ENCODE results near the gene OSCP1.

OSCP1 gene

DNA sequence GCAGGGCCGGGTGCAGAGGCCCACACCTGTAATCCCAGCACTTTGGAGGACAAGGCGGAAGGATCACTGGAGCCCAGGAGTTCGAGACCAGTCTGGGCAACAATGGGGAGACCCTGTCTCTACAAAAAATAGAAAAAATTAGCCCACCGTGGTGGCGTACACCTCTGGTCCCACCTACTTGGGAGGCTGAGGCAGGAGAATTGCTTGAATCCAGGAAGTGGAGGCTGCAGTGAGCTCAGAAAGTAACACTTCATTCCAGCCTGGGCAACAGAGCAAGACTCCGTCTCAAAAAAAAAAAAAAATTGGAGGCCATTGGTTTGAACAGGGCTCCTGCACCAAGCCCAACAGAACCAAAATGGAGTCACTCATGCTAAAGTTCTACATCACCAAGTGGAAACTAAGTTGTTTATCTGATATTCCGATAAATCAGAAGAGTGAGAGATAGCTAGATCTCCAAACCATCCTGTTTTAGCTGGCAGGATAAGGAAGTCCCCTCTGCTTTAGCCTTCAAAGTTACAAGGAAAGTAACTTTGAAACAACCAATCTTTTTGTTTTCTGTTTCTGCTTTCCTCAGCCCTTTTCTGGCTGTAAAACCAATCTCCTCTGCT lies 51.8 kb downstream of the OSCP1 start:
- no peak for DNase-seq

DNA sequence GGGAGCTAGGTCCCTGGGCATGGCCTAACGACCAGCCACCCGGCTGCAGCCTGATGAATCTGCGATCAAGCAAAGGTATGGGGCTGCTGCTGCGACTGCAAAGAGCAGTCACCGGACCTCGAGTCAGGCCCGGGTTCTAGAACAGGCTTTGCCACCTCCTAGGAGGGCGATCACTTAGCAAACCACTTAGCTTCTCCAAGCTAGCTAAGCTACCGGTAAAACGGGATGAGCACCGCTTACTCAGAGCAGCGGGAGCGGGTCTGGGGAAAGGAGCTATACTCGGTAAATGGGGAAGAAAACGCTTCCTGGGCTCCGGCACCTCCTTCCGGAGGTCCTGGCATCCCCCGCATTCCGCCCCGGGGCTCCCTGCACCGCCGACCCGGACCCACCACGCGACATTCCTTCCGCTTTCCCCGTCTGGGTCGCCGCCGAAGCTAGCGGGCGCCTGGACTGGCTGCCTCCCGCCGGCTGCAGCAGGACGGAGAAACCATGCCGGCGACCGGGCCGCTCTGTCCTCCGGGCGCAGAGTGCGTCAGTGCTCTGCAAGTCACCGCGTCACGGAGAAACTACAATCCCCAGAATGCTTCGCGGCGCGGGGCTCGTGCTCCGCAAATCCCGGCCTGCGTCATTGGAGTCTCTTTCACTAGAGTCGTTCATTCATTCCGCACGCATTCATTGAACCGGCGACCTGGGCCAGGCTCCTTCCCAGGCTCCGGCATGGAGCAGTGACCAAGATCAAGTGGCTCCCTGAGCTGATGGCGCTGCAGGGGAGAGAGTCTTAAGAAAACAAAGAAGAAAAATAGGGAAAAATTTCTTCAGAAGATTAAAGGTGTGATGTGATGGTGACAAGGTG lies 52.6 kb downstream of the OSCP1 start, which contains the start of gene LSM10:
Gene LSM10 (minus strand): TSS at position 531 of the 853 bp plus-strand sequence. CDS start 3,779 bp downstream, outside the sequence.
- peak; percentile 80 for DNase-seq

DNA sequence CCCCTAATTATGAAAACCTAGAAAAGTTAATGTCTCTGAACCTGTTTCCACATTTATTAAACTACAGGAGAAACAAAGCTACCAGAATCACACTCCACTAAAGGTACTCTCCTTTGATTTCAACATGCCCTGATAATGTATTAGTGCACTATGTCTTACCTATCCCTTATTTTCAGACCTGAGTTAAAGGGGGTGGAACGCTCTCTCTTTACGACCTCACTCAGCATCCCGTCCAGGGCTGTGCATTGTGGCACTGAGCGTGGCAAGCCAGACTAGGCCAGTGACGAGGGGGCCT lies 53.2 kb downstream of the OSCP1 start:
- DNase-seq: no peak

GRCh38 chr1:36396359-36396758 lies 53.9 kb downstream of the OSCP1 start:
- no peak for DNase-seq

DNA sequence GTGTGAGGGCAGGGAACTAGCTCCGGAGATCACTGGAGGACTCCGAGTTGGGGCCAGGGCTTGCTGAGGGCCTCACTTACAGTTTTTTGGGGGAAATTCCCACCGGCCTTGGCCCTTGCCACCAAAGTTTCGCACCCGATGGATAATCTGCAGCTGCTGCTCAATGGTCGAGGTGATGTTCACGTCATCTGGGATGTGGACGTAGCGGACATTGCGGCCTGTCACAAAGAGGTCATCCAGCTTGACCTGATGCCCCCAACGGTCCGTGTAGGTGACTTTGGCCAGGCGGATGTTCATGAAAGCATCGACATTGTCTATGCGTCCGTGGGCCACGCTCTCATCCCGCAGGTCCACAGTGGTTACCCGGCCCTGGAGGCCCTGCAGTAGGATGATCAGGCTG lies 56.6 kb downstream of the OSCP1 start:
- no peak for DNase-seq

GRCh38 chr1:36392836-36393235 lies 57.4 kb downstream of the OSCP1 start:
- no peak for DNase-seq

DNA sequence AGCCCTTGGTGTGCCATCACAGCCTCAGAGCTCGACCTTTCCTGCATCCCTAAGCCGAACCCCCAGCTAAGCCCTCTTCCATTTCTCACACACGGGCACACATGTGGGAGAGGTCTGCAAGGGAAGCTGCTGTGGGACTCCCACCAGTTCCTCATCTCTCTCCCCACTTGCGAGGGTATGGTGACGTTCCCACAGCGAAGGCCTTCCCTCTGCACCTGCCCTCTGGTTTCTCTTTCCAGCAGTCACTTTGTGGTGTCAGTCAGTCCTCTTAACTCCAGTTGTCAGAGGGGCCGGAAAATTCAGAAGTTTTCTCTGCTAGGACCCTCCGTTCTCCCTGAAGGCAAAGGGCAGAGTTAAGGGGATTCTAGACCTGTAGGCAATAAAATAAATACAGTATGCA lies 59.0 kb downstream of the OSCP1 start:
- DNase-seq: no peak

- no peak for DNase-seq
Observed at GRCh38 chr1:36390411-36390810, 59.8 kb downstream of the OSCP1 start.

DNA sequence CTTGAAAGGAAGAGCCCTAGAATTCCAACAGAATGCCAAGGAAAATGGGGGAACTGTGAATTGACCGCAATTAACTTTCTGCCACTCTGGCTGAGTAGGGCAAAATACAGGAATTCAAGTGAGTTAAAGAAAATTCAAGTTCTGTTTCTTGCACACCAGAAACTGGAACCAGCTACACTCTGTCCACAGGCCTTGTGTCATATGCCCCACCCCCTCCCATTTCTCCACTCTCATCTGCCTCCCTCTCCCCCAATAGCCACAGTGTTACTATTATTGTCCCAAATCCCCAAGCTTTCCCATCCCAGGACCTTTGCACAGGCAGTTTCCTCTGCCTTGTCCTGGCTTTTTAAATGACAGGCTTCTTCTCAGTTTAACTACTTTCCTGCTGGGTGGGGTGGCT lies 60.3 kb downstream of the OSCP1 start:
- no peak for DNase-seq

DNA sequence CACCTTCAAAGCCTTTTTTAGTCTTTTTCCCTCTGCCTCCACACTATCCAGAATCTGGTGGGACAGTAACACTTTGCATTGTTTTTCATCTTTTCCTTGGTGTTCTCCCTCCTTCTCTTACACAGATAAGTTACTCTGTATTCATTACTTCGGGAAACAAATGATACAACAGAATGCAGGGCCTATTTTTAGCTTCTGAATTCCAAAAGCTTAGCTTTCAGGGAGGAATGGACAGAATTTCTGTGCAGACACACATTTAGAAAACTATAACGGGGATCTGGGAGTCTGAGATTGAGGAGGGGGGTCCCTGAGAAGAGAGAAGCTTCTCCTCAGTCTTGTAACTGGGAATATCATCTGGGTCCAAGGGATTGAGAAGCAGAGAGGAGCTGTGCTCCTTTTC lies 61.0 kb downstream of the OSCP1 start:
- DNase-seq: no peak

DNA sequence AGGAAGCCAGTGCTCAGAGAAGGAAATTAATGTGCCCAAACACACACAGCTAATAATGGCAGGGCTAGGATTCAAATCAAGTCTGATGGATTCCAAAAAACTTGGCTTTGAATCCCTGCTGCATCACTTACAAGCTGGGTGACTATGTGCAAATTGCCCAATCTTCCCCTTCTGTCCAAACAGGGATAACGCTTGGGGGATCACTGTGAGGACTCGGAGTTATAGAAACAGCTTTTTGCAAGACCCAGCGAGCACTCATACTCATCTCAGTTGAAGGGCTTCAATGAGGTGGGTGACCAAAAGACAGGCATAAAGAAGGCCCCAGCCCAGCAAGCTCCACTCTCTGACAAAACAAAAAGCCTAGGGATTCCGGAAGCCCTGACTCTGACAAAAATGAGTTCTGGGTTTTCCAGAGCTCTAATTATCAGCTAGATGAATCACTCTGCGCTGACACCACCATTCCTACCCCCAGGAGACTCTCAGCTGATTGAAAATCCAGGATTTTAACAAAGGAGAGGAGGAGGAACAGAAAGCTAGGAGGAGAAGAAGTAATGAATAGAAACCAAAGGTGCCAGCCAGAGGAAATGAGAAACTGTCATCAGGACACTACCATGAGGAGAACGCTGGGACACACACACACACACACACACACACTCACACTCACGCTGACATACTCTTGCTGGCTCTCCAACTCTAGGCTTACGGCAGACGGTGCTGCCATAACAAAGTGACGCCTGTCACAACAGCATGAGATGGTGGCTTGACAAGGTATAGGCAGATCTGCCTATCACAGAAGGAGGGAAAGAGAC lies 62.9 kb downstream of the OSCP1 start:
- no peak for DNase-seq

- peak; percentile 84 for DNase-seq
Observed at GRCh38 chr1:36386265-36387140, 63.7 kb downstream of the OSCP1 start.

DNA sequence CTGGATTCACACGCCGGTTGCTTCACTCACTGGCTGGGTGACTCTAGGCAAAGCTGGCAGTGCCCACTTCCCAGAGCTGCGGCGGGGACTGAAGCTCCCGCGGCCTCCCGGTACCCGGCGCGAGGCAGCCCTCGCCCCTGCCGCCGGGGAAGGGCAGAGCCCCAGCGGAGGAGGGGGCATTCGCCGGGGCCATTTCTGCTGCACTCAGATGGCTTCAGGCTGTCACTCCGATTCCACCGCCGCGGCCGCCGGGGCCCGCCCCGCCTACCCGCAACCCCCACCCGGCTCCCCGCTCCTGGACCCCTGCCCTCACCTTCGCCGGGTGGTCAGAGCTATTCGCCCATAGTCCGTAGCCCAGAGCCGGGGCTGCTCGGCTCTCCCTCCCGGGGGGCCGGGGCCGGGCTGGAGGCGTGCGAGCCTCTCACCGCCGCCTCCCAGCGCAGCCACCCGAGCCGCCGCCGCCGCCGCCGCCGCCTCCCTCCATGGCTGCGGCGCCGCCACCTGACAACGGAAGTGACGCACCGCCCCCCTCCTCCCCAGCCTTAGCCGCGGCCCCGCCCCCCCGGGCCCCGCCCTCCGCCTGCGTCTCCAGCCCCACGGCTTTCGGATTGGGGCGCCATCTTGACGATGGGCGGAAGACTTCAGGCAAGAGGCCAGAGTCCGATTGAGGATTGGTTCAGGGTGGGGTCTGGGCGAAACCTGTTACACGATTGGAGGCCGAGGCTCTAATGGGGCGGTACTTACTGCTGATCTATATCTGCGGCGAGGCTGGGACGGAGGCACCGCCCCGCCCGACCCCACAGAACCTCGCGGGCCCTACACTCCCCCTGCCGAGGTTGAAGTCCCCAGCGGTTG lies 64.6 kb downstream of the OSCP1 start, which contains the start of gene STK40:
Gene STK40 (minus strand): TSS at position 515 of the 855 bp plus-strand sequence. CDS start 24,592 bp downstream, outside the sequence.
- DNase-seq: peak; percentile 98

DNA sequence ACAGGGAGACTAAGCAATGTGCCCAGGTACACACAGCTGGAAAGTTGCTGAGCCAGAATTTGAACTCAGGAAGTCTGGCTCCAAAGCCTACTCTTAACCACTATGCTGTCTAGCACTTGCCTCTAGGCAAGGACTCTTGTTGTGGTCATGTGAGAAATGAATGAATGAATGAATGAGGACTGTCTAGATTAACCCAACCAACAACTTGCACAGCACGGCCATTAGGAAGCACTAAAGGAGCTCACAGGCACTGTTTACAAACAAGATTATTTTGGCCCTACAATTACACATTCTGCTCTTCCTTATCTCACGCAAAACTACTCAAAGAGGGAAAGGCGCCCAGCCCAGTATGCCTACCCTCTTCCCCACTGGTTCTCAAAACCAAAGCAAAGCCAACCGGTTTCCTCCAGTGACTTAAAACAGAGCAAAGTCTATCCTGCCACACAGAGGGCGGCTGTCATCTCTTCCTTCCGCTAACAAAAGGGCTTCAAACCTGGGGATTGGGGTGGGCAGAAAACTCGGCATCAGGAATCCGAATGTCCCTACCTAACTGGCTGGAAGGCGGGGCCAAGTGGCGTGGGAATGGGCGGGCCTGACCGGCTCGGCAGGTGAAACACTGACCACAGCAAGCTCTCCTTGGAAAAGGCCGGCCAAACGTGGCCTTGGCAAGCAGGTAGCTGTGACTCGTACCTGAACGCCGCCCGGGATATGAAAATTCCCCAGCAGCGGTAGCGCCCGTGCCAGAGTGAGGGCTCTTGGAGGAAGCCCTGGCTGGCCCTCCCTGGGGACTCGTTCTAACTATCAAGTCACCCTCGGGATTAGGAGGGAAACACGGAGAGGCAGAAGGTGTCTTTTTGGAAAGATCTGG lies 65.5 kb downstream of the OSCP1 start:
- peak; percentile 28 for DNase-seq

DNA sequence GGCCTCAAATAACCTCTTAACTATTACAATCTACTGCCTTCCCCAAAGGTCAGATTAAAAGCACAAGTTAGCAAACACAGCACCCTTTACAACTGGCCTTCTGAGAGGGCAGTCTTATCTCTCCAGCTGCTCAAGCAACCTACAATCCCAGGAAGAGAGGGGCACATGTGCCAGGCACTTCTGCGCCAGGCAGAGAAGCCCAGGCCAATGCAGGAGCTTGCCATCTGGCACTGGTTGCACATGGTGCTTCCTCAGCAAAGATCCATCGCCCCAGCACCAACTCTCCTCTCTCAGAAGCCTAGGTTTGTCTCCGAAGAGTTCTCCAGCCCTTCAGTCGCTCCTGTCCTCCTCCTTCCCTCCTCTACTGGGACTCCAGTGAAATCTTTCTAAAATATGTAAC lies 67.0 kb downstream of the OSCP1 start:
- no peak for DNase-seq

DNA sequence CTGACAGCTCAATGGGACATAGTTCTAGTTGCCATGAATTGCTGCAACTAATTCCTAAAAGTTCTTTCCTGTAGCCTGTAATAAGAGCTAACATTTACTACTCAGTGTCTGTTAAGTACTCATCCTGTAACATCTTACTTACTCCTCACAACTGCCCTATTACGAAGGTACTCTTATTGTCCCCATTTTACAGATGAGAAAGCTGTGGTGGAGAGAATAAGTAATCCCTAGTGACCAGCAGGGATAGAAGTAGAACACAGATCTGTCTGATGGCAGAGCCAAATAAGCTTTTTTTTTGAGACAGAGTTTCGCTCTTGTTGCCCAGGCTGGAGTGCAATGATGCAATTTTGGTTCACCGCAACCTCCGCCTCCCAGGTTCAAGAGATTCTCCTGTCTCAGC lies 67.6 kb downstream of the OSCP1 start:
- DNase-seq: no peak

- no peak for DNase-seq
Observed at GRCh38 chr1:36382231-36382630, 68.0 kb downstream of the OSCP1 start.

GRCh38 chr1:36381405-36381804 lies 68.8 kb downstream of the OSCP1 start:
- DNase-seq: no peak

DNA sequence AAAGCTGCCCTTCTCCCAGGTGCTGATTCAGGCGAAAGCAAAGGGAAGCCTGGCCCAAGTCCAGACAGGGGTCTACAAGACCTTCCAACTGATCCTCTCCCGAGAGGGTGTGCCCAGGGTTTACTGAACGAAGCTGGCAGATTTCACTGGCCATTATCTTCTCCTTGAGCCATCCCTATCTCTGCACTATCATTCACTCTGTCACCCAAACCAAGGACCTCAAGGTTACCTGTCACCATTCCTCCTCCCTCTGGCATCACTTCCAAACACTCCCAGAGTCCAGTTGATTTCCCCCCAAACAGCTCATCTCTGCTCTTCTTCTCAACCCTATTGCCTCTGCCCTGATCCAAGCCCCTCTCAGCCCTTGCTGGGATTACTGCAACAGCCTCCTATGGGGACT lies 69.5 kb downstream of the OSCP1 start:
- DNase-seq: no peak

DNA sequence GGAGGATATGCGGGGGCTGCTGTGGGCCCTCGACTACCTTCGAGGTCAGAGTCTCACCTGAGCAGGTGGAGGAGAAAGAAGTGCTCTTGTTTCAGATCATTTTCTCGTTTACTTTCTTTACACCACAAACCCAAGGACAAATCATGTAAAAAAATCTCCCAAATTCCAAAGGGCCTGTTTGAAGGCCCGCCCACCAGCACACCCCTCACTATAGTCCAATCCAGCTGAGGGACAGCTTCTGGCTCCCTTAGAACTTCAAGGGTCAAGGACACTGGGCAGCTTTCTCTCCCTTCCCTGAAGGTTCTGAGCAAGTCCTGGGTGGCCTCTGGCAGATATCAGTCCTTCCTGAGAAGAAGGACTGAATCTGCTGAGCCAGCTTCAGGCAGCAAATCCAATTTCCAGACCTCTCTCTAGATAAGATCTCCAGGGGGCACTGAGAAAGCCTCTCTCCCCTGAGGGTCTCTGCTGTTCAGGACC lies 70.1 kb downstream of the OSCP1 start:
- no peak for DNase-seq
